ENCODE data around the gene SLC26A8.

The SLC26A8 gene

DNA sequence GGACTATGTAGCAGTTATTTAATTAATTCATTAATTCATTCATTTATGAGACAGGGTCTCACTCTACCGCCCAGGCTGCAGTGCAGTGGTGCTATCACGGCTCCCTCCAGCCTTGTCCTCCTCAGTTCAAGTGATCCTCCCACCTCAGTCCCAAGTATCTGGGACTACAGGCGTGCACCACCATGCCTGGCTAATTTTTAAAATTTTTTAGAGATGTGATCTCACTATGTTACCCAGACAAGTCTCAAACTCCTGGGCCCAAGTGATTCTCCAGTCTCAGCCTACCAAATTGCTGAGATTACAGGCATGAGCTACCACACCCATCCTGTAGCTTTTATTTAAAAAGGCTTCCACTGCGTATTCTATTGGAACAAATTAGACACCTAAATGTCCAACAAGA, 127.0 kb downstream of the SLC26A8 start:
- H3K4me3 ChIP-seq (ENCODE audit: low read depth, low read length) = no peak overlapping the region
- TF ChIP-seq, protein P1, sequence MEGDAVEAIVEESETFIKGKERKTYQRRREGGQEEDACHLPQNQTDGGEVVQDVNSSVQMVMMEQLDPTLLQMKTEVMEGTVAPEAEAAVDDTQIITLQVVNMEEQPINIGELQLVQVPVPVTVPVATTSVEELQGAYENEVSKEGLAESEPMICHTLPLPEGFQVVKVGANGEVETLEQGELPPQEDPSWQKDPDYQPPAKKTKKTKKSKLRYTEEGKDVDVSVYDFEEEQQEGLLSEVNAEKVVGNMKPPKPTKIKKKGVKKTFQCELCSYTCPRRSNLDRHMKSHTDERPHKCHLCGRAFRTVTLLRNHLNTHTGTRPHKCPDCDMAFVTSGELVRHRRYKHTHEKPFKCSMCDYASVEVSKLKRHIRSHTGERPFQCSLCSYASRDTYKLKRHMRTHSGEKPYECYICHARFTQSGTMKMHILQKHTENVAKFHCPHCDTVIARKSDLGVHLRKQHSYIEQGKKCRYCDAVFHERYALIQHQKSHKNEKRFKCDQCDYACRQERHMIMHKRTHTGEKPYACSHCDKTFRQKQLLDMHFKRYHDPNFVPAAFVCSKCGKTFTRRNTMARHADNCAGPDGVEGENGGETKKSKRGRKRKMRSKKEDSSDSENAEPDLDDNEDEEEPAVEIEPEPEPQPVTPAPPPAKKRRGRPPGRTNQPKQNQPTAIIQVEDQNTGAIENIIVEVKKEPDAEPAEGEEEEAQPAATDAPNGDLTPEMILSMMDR (IDR thresholded peaks at IDR 0.05; ENCODE audit: low read depth, low read length) = no peak

DNA sequence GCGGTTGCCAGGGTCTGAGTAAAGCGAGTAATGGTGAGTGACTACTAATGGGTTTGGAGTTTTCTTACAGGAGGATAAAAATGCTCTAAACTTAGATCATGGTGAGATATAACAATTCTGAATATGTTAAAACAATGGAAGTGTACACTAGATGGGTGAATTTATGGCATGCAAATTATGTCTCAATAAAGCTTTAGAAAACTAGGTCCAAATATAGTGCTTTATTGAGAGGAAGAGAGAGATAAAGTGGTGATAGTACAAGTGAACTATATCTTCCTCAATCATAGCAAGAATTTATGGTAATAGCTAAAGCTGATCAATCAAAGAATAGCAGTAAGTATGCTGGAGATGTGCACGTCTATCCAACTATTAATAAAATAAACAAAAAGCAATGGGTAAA, 127.4 kb downstream of the SLC26A8 start:
- H3K4me3 ChIP-seq (ENCODE audit: low read depth, low read length) = no peak overlapping the region
- TF ChIP-seq, protein P1 (IDR thresholded peaks at IDR 0.05; ENCODE audit: low read depth, low read length) = no peak

DNA sequence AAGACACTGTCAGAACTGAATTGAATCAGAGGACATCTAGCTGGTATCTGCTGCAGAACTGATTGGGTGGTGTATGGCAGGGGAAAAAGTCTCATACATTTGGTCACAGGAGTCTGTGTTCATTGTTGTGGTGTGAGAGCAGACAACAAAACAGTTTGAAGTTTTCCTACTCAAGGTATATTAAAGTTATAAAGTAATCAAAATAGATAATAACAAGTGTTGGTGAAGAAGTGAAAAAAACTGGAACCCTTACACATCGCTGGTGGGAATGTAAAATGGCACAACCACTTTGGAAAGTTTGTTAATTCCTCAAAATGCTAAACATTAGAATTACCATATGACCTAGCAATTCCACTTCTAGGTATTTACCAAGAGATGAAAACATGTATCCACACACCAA, 128.2 kb downstream of the SLC26A8 start:
- TF ChIP-seq, protein P1 (IDR thresholded peaks at IDR 0.05; ENCODE audit: low read depth, low read length) = no peak
- no peak overlapping the region for H3K4me3 ChIP-seq (ENCODE audit: low read depth, low read length)

DNA sequence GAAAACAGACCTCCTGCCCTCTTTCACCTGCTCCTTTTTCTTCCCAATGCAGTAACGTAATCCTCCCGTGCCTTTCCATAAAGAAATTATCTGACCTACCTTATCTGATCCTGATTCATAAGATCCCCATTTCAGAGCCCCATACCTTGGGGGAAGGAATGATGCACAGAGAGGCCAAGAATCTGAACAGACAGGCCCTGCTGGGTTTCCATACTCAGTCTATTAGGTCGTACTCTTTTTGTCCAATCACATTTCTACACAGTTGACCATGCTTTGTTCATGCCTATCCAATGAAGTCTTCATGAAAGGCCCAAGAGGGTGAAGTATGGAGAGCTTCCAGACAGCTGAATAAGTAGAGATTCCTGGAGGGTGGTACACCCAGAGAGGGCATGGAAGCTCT, 128.9 kb downstream of the SLC26A8 start:
- TF ChIP-seq, protein P1 (IDR thresholded peaks at IDR 0.05; ENCODE audit: low read depth, low read length) = no peak
- no peak overlapping the region for H3K4me3 ChIP-seq (ENCODE audit: low read depth, low read length)

DNA sequence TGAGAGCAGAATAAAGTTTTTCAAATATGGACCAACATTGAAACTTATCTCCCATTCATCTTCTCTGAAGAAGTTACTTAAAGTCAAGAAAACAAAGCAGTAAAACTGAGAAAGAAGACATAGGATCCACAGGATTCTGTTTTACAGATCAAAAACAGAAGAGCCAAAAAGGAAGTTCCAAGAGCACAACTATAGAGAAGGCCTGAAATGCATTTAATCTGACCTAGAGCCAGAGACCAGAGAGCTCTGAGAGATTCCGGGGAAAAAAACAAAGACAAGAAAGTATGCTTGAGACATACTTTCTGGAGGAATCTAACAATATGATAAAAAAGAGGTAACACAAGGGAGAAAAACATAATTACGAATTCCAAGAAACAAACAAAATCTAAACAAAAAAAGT, 129.7 kb downstream of the SLC26A8 start:
- no peak overlapping the region for H3K4me3 ChIP-seq (ENCODE audit: low read depth, low read length)
- TF ChIP-seq, protein P1 (IDR thresholded peaks at IDR 0.05; ENCODE audit: low read depth, low read length) = no peak

All from WI38 (cell line).